Measurements from ENCODE around the gene SPNS2.

SPNS2 gene

GRCh38 chr17:4498461-4499397 lies at the start of gene SPNS2:
Gene SPNS2, plus strand, starts transcription at chr17:4498881. Its CDS starts 167 bp downstream, at chr17:4499048.
- DNase-seq (ENCODE audit: low read depth) = no peak

- DNase-seq (ENCODE audit: low read depth) = no peak
These were observed 48.9 kb upstream of the SPNS2 start for GRCh38 chr17:4449736-4450135.

DNA sequence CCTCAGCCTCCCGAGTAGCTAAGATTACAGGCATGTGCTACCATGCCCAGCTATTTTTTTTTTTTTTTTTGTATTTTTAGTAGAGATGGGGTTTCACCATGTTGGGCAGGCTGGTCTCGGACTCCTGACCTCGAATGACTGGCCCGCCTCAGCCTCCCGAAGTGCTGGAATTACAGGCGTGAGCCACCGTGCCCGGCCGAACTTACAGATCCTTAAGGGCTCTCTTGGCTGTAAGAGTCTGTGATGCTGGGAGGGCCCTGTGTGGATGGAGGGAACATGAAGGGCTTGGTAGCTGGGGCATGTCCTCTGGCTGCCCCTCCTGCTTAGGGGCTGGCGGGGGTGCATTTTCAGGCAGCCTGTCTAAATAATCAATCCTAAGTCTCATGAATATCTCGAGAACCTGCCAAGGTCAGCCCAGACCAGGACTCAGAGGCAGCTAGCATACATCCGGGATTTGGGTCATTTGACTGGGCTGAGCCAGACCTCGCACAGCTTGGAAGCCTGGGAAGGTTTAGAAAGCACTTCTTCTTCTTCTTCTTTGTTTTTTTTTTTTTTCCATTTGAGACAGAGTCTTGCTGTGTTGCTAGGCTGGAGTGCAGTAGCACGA lies 47.9 kb upstream of the SPNS2 start:
- DNase-seq (ENCODE audit: low read depth) = no peak

GRCh38 chr17:4453812-4454591 lies 44.7 kb upstream of the SPNS2 start:
- no peak for DNase-seq (ENCODE audit: low read depth)

GRCh38 chr17:4460661-4461060 lies 38.0 kb upstream of the SPNS2 start:
- DNase-seq (ENCODE audit: low read depth) = no peak

DNA sequence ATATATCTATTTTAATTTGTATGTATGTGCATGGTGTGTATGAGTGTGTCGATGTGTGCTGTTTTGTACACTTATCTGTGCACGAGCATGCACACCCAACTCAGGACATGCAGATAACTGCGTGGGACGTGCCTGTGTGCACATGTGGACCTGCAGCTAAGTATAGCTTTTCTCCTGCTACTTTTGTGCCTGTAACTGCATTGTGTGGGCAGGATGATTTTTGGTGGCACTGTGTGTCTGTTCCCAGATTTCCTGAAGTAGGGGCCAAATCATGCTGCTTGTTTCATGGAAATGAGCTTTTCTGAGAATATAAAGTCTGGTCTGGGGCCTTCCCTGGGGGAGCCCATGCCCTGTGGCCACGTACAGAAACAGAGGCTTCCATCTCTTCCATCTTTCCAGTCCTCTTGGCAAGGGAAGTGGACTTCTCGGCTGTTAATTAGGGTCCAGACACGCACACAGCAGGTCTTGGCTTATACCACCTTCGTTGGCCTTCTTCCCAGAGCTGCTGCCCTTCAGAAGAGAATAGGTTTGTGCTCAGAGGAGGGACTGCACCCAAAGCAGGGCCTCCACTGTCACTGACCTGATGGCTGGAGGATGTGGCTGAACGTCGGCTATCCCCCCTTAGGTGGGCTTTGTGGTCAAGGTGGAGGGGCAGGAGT lies 34.7 kb upstream of the SPNS2 start:
- no peak for DNase-seq (ENCODE audit: low read depth)

GRCh38 chr17:4465786-4466185 lies 32.9 kb upstream of the SPNS2 start:
- no peak for DNase-seq (ENCODE audit: low read depth)

DNA sequence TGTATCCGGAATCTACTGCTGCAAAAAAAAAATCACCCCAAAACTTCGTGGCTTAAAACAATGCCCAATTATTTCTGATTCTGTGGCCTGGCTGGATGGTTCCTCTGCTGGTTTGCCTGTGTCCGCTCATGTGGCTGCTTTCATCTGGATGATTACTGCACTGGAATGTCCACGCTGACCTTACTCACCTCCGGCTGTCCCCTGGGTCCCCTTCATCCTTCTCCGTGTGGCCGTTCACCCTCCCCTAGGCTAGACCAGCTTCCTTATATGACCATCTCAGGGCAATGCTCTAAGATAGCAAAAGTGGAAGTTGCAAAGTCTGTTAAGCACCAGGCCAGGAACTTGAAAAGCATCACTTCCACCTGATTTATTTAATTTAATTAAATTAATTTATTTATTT lies 31.4 kb upstream of the SPNS2 start:
- no peak for DNase-seq (ENCODE audit: low read depth)

- no peak for DNase-seq (ENCODE audit: low read depth)
These were observed 29.1 kb upstream of the SPNS2 start for GRCh38 chr17:4469552-4469951.

DNA sequence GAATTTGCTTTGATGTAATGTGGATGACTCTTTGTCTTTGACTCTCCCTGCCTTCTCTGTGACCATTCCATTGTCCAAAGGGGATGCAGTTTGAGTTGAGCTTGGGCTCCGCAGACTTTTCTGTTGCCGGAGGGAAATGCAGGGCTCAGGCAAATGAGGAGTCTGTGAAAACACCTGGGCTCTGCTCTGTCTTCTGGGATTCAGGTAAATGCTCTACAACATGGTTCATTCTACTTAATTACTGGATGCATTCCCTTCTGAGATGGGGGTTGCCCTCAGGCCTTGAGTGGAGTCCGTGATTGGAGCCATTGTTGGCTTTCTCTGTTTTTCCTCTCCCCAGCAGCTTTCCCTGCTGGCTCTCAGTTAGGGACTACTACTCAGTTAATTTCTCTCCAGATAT lies 26.4 kb upstream of the SPNS2 start:
- DNase-seq (ENCODE audit: low read depth) = no peak

GRCh38 chr17:4474093-4474492 lies 24.6 kb upstream of the SPNS2 start:
- DNase-seq (ENCODE audit: low read depth) = no peak

DNA sequence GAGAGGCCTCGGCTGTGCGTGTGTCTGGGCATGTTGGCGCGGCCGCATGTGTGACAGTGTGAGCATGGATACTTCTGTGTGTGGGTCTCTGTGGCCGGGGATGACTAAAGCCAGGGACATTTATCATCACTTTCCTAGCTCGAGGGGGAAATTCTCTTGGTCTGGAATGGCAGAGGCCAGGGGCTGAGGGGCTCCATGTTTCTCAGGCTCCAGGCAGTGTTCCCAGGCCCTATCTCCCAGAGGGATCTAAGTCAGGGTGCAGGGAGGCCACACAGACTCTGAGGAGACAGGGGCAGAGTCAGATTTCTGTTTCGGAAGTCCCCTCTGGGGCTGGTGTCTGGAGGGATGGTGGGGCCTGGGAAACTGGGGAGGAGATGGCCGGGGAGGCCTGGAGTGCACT lies 23.7 kb upstream of the SPNS2 start:
- DNase-seq (ENCODE audit: low read depth) = no peak

DNA sequence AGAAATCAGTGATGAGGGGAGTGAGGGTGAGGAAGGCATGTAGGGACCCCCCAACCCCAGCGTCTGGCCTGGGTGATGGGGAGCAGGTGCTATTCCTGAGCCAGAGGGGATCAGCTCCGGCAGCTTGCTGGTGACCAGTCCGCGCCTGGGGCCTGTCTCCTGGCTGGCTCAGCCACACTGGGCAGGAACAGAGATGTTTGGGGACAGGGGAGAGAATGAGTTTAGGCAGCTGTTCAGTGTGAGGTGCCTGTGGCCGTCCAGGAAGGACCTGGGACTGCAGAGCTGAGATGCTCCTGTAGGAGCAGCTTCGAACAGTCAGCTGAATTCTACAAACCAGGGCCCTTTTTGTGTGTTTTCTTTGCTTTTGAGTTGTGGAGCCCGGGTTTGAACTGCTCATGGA lies 23.2 kb upstream of the SPNS2 start:
- no peak for DNase-seq (ENCODE audit: low read depth)

- DNase-seq (ENCODE audit: low read depth) = no peak
These were observed 22.7 kb upstream of the SPNS2 start for GRCh38 chr17:4476017-4476416.

DNA sequence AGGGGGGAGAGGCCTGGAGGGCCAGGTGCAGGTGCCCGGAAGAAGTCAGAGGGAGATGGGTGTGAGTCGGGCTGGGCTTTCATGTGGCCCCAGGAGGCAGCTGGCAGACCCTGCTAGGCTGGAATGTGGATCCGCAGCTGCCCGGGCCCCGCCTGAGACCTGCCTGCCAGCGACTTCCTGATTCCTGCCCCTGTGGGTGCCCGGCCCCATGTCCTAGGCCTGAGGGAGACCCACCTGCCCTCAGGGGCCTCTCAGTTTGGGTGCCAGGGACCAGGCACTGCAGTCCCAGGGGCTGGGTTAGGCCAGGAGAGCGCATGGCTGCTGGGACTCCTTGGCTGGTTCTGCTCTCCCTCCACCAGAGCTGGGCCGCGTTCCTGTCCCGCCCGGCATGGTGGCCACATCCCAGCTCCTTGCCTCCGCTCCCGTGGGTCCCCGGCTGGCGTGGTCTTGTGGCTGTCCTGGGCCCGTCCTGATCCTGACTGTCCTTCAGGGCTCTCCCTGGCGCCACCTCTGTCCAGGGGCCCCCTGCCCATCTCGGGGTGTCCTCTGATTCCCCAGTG lies 22.1 kb upstream of the SPNS2 start:
- no peak for DNase-seq (ENCODE audit: low read depth)

GRCh38 chr17:4477255-4477791 lies 21.4 kb upstream of the SPNS2 start:
- DNase-seq (ENCODE audit: low read depth) = no peak

- no peak for DNase-seq (ENCODE audit: low read depth)
These were observed 20.3 kb upstream of the SPNS2 start for GRCh38 chr17:4478318-4478830.

DNA sequence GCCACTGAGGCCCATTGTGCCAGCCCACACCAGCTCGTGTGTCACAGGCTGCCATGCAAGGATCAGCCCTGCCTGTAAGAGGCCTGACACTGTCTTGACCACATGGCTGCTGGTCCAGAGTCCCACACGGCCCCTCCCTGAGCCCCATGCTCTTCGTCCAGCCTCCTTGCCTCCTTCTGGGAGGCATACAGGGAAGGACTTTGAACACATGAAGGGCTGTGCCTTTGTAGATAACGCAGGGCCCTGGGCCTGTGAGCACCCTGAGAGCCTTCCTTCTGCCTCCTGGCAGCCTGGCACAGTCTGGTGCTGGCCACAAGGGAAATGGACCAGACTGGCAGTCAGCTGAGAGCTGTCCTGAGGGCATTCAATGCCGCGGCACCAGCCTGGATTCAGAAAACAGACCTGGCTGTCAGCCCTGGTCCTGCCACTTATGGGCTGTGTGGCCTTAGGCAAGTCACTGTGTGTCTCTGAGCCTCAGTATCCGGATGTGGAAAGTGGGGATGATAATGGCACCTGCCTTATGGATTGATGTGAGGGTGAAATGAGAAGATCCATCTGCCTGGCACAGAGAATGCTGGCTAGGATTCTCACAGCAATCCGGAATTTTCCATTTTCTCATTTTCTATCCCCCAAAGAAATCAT lies 19.2 kb upstream of the SPNS2 start:
- no peak for DNase-seq (ENCODE audit: low read depth)

DNA sequence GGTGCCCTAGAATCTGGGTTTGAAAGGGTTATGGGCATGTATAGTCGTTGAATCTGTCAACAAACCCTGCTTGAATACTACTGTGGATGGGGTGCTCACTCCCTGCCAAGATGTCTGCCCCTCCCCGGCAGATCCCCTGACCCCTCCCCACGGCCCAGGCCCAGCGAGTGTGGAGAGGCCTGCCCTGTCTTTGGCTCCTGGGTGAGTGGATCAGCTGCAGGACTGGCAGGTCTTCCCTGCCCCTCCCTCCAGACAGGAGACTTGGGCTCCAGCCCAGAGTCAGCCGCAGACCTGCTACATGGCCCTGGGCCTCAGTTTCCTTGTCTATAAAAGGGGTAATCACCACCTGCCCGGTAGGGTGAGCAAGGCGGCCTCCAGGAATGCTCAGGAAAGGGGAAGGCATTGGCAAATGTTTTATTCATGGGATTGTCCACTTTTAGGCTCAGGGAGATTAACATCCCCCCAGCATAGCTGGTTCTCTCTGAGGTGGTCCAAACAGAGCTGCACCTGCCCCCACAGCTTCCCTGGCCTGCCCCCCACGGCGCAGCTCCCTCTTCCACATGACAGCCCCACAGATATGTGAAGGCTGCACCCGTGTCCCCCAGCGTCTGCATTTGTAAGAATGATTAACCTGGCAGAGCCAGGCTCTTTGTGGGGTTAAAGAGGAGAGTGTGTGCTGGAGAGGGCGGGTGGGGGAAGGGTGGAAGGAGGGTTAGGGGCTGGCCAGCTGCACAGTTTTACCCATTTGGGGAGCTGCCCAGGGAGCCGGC lies 18.5 kb upstream of the SPNS2 start:
- DNase-seq (ENCODE audit: low read depth) = no peak
